Measurements from ENCODE around the gene CELF1.
"Not testable (repeated sequence)": the region's sequence is repeated elsewhere in the genome, so short reads cannot be mapped to it uniquely, and the experiment has no call there.

CELF1 gene

GRCh38 chr11:47572715-47573255 lies 19.9 kb upstream of the CELF1 start:
- DNase-seq: no peak

GRCh38 chr11:47571895-47572294 lies 19.0 kb upstream of the CELF1 start:
- DNase-seq: no peak

- no peak for DNase-seq
These were observed 18.4 kb upstream of the CELF1 start for GRCh38 chr11:47571357-47571729.

GRCh38 chr11:47570651-47571356 lies 17.9 kb upstream of the CELF1 start:
- DNase-seq: no peak

GRCh38 chr11:47569646-47570045 lies 16.7 kb upstream of the CELF1 start:
- no peak for DNase-seq

GRCh38 chr11:47566149-47566698 lies 13.3 kb upstream of the CELF1 start:
- DNase-seq: no peak

GRCh38 chr11:47565340-47566148 lies 12.6 kb upstream of the CELF1 start, which contains the start of gene PTPMT1:
PTPMT1 (plus strand) TSS chr11:47565599; CDS start chr11:47565623, 24 bp downstream.
- peak; percentile 55 for DNase-seq

- DNase-seq: no peak
These were observed 12.0 kb upstream of the CELF1 start for GRCh38 chr11:47564933-47565339.

- DNase-seq: not testable (repeated sequence)
These were observed 11.4 kb upstream of the CELF1 start for GRCh38 chr11:47564366-47564765.

GRCh38 chr11:47562393-47562792 lies 9.5 kb upstream of the CELF1 start:
- DNase-seq: not testable (repeated sequence)

GRCh38 chr11:47560426-47560825 lies 7.5 kb upstream of the CELF1 start:
- no peak for DNase-seq

- DNase-seq: no peak
These were observed 5.8 kb upstream of the CELF1 start for GRCh38 chr11:47558695-47559094.

GRCh38 chr11:47557004-47557403 lies 4.1 kb upstream of the CELF1 start:
- not testable (repeated sequence) for DNase-seq

- peak; percentile 70 for DNase-seq
These were observed 443 bp upstream of the CELF1 start for GRCh38 chr11:47553406-47553743.

GRCh38 chr11:47552056-47552565 lies 821 bp downstream of the CELF1 start:
- DNase-seq: no peak

GRCh38 chr11:47551086-47551485 lies 1.8 kb downstream of the CELF1 start:
- DNase-seq: no peak

- DNase-seq: no peak
These were observed 2.5 kb downstream of the CELF1 start for GRCh38 chr11:47550288-47551047.

GRCh38 chr11:47546274-47546673 lies 6.7 kb downstream of the CELF1 start:
- not testable (repeated sequence) for DNase-seq

GRCh38 chr11:47545298-47545697 lies 7.6 kb downstream of the CELF1 start:
- no peak for DNase-seq

GRCh38 chr11:47541070-47541469 lies 11.9 kb downstream of the CELF1 start:
- no peak for DNase-seq

- no peak for DNase-seq
These were observed 13.3 kb downstream of the CELF1 start for GRCh38 chr11:47539681-47540039.

- no peak for DNase-seq
These were observed 14.0 kb downstream of the CELF1 start for GRCh38 chr11:47538741-47539565.
